Upper lobe of left lung (tissue), 4 donors: ENCODE results near the gene CCDC82.

ENCODE experiments used
- EP300 ChIP-seq, 4 donors: sonication (generic); formaldehyde crosslinking; IDR thresholded peaks; one replicate each; pipeline ENCODE4 v1.5.1; 2017; ENCODE audit warnings: antibody characterized with exemption in 4 of 4, control low read depth in 2 of 4
- POLR2A ChIP-seq, 4 donors: fragments of 450-650 bp; IDR thresholded peaks; one replicate each; pipeline ENCODE4 v1.5.1; 2016 to 2017; ENCODE audit warnings: antibody characterized with exemption in 4 of 4, mild to moderate bottlenecking in 2 of 4
- POLR2AphosphoS5 ChIP-seq, 2 donors: sonication (generic); formaldehyde crosslinking; IDR thresholded peaks; one replicate each; pipeline ENCODE4 v1.5.1; 2017; ENCODE audit warnings: antibody characterized with exemption in 2 of 2
- TF ChIP-seq, protein P1 (sequence below), 6 experiments: fragments of 450-650 bp in 4 of 6; fragments of 200-600 bp in 2 of 6; sonication (generic) in 2 of 6; IDR thresholded peaks; one replicate each; pipeline ENCODE4 v1.5.1; 2016 to 2019; ENCODE audit warnings: antibody characterized with exemption in 6 of 6

DNA sequence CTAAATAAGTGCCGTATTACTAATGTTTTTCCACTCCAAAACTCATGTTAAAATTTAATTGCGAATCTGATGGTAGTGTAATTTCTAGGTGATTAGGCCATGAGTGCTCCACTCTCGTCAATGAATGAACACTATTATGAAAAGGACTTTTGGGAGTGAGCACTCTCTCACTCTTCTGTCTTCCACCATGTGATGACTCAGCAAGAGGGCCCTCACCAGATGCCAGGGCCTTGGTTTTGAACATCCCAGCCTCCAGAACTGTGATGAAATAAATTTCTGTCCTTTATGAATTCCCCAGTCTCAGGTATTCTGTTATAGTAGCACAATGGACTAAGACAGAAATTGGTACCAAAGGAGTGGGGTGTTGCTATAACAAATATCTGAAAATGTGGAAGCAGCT lies 8.2 kb upstream of the CCDC82 start:
- TF ChIP-seq POLR2A (IDR thresholded peaks at IDR 0.05) (no peak), EP300 (IDR thresholded peaks at IDR 0.05) (no peak), POLR2AphosphoS5 (IDR thresholded peaks at IDR 0.05) (no peak)
- TF ChIP-seq, protein P1, sequence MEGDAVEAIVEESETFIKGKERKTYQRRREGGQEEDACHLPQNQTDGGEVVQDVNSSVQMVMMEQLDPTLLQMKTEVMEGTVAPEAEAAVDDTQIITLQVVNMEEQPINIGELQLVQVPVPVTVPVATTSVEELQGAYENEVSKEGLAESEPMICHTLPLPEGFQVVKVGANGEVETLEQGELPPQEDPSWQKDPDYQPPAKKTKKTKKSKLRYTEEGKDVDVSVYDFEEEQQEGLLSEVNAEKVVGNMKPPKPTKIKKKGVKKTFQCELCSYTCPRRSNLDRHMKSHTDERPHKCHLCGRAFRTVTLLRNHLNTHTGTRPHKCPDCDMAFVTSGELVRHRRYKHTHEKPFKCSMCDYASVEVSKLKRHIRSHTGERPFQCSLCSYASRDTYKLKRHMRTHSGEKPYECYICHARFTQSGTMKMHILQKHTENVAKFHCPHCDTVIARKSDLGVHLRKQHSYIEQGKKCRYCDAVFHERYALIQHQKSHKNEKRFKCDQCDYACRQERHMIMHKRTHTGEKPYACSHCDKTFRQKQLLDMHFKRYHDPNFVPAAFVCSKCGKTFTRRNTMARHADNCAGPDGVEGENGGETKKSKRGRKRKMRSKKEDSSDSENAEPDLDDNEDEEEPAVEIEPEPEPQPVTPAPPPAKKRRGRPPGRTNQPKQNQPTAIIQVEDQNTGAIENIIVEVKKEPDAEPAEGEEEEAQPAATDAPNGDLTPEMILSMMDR (IDR thresholded peaks at IDR 0.05), result no peak
